Measurements from ENCODE around the gene IER2. TPM values are rescaled to one million over a fixed set of nuclear protein-coding genes. Genes with fewer than 3 reads are reported as not detected.

IER2 gene, protein sequence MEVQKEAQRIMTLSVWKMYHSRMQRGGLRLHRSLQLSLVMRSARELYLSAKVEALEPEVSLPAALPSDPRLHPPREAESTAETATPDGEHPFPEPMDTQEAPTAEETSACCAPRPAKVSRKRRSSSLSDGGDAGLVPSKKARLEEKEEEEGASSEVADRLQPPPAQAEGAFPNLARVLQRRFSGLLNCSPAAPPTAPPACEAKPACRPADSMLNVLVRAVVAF
- total RNA-seq (2022; extraction: Qiagen RNA extraction), result 29.4 to 45.0 TPM (median 38.4 TPM) in 5 replicates

DNA sequence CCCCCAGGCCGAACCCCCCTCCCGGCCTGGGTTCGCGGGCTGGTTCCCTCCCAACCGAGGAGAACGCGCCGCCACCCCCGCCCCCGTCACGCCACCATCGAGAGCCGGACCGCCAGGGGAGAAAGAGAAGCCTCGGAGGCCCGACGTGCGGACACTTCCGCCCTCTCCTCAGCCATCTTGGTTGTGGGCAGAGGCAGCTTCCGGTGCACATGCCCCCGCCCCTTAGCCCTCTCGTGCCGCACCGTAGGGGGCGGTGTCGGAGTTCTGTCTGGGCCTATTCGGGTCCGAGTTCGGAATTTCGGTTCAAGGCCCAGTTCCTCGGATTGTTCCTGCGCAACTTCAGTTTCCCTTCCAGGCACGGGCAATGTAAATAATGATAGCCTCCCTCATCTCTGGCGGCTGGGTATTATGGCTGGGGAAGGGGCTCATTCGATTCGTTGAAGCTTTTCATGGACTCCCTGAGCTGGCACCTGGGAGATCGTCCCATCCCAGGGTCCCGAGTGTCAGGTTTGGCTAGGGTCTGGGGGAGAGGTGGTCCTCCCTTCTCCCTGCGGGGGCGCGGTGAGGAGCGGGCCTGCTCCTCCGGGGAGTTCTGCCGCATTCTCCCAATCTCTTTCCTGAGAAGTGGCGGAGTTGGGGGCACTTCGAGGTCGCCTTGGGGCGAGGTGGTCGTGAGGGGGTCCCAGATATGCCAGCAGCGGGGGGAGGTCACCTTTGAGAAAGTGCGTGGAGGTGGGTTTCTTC is at the start of gene IER2, which contains the start of gene STX10:
Gene IER2 (plus strand): TSS at position 225 of the 744 bp plus-strand sequence. CDS start 2,776 bp downstream, outside the sequence.
Gene STX10 (minus strand): TSS at position 189 of the 744 bp plus-strand sequence. CDS start 202 bp downstream, outside the sequence.

DNA sequence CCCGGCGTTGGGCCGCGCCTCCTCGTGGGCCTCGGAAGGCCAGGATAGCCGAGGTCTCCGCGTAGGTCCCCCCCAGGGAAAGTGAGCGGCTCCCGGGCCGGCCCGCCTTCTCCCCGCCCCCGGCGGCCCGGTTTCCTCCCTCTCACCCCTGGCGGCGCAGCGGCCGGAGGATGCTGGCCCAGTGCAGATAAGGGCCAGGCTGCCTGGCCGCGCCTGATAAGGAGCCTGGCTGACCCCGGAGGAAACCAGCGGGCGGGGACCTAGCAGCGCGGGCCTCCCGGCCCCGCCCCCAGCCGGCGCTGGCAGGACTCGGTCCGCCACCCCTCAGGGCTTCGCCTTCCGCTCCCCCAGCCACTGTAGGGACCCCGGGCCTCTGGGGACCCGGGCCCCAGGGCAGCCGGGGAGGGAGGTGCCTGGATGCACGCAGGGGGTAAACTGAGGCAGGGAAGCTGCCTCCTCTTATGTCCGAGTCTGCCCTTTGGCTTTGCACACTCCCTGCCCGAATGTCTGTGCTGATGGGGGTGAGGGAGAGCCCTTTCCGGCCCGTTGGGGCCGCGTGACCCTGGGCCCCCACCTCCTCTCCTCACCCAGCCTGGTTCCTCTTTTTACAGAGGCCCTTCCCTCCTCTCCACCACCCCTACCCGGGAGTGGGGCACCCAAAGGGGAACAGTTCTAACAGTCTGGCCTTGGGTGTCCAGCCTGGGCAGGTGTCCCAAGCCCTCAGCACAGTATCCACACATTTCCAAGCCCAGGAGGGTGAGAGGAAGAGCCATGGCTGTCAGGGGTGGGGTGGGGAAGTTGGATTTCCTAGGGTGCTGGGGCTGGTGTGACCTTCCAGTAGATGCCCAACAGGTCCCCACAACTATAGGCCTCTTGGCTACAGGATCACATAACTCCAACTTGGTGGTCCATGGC is 47.3 kb upstream of the IER2 start, which contains the start of gene LYL1:
Gene LYL1 (minus strand): TSS at position 193 of the 915 bp plus-strand sequence. CDS start 1,687 bp downstream, outside the sequence.

DNA sequence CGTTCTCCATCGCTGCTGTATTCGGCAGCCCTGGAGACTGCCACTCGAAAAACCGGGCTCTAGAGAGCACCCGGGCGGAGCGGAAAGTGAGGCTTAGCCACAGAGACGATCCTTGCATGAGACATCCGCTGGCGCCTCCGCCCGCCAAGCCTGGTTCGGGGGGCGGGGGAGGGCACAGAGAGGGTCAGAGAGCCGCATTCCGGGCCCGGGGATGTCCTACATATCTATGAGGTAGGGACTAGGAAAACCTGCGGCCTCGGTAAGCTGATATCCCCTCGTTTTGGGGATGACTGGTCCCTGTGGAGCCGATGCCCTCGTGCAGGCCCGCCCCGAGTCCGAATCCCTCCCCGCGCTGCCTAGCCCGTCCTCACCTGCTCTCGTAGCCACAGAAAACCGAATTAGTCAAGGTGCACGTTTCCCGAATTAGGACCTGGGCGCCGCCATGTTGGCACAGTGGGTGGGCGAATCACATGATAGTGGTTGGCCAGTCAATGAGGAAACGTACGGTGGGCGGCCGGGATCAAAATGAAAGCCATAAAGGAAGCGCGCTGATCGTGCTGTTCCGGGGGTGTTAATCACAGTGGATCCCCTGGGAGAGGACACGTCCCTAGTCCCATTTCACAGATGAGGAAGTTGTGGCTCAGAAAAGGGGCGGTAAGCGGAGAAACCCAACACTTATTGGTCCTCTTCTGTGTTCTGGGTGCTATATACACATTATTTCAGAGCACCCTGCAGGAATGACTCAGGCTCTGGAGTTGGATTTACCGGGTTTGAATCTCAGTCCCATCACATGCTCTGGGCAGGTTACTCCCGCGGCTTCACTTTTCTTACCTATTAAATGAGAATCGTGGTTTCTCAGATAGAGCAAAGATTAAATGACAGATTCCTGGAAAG is 33.7 kb upstream of the IER2 start, which contains the start of gene TRMT1:
Gene TRMT1 (minus strand): TSS at position 459 of the 894 bp plus-strand sequence. CDS start 341 bp downstream, at position 118.

DNA sequence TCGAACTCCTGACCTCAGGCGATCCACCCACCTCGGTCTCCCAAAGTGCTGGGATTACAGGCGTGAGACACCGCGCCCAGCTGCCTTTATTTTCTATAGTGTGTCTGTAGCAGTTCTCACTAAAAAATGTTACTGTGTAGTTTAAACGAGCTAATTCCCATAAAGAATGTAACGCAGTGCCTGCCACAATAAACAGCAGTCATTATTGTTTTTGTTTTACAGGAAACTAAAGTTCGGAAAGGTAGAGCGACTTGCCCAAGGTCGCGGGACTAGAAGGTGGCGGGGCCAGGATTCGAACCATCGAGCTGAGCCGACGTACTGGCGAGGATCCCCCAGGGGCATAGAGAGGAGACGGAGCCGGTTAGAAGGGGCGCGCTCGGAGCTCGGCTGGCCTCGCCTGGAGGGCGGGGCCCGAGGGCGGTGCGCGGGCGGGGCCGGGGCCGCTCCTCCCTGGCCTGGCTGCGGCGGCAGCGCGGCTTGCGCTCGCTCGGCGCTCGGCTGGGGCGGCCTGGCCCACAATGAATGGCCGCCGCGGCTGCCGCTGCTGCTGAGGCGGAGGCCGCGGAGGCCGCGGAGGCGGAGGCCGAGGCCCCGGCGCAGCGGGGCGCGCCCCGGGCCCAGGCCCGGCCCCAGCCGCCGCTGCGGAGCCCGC is 32.3 kb upstream of the IER2 start, which contains the start of gene NACC1:
Gene NACC1 (plus strand): TSS at position 493 of the 652 bp plus-strand sequence. CDS start 16,944 bp downstream, outside the sequence.

Other genes starting within 250 kb of the IER2 start
- 0.24 to 0.59 TPM (median 0.45 TPM) in 5 replicates for gene SYCE2, start 231.1 kb upstream of the IER2 start, total RNA-seq (2022; extraction: Qiagen RNA extraction)
- gene FARSA, start 216.7 kb upstream of the IER2 start, total RNA-seq (2022; extraction: Qiagen RNA extraction), result 65.5 to 76.9 TPM (median 69.5 TPM) in 5 replicates
- 477 to 541 TPM (median 511 TPM) in 5 replicates for gene CALR, start 211.8 kb upstream of the IER2 start, total RNA-seq (2022; extraction: Qiagen RNA extraction)
- gene RAD23A, start 204.5 kb upstream of the IER2 start, total RNA-seq (2022; extraction: Qiagen RNA extraction), result 66.2 to 83.2 TPM (median 80.9 TPM) in 5 replicates
- gene GADD45GIP1, start 193.2 kb upstream of the IER2 start, total RNA-seq (2022; extraction: Qiagen RNA extraction), result 30.8 to 58.1 TPM (median 54.9 TPM) in 5 replicates
- gene DAND5, start 180.8 kb upstream of the IER2 start, total RNA-seq (2022; extraction: Qiagen RNA extraction), result 0.06 to 0.09 TPM (median 0.07 TPM) in 3 of 5 replicates, not detected in the others
- 3.2 to 4.0 TPM (median 3.5 TPM) in 5 replicates for gene NFIX, start 154.9 kb upstream of the IER2 start, total RNA-seq (2022; extraction: Qiagen RNA extraction)
- gene LYL1, start 47.6 kb upstream of the IER2 start, total RNA-seq (2022; extraction: Qiagen RNA extraction), result 0.72 to 1.0 TPM (median 0.85 TPM) in 5 replicates
- 32.2 to 38.4 TPM (median 35.9 TPM) in 5 replicates for gene TRMT1, start 33.7 kb upstream of the IER2 start, total RNA-seq (2022; extraction: Qiagen RNA extraction)
- gene NACC1, start 32.1 kb upstream of the IER2 start, total RNA-seq (2022; extraction: Qiagen RNA extraction), result 32.7 to 40.3 TPM (median 37.3 TPM) in 5 replicates
- gene STX10, start within 50 bp of the IER2 start, total RNA-seq (2022; extraction: Qiagen RNA extraction), result 45.0 to 56.0 TPM (median 53.3 TPM) in 5 replicates

Data from A549 treated with AZD2906 at 1 μM for 4 hours (cell line).